TTC549 (cell line): Measurements from ENCODE around the gene SEC63.
"Not testable (repeated sequence)": the region's sequence is repeated elsewhere in the genome, so short reads cannot be mapped to it uniquely, and the experiment has no call there.

ENCODE experiments used
- FAIRE-seq: peaks from 2 replicates; lab custom pipeline; 2012; peaks lifted over from hg19 to GRCh38; lab: Jason Lieb, UNC

SEC63 gene

GRCh38 chr6:107860963-107861362, 97.0 kb downstream of the SEC63 start:
- not testable (repeated sequence) for FAIRE-seq

- not testable (repeated sequence) for FAIRE-seq
These were observed 97.9 kb downstream of the SEC63 start for GRCh38 chr6:107860144-107860543.

GRCh38 chr6:107853230-107853629, 104.8 kb downstream of the SEC63 start:
- FAIRE-seq: no peak

GRCh38 chr6:107849325-107849724, 108.7 kb downstream of the SEC63 start:
- no peak for FAIRE-seq

GRCh38 chr6:107847844-107848802, 109.9 kb downstream of the SEC63 start:
- FAIRE-seq: no peak

GRCh38 chr6:107846262-107846795, 111.7 kb downstream of the SEC63 start:
- FAIRE-seq: no peak

GRCh38 chr6:107845777-107846176, 112.2 kb downstream of the SEC63 start:
- no peak for FAIRE-seq

GRCh38 chr6:107843400-107843799, 114.6 kb downstream of the SEC63 start:
- no peak for FAIRE-seq

GRCh38 chr6:107841275-107841670, 116.7 kb downstream of the SEC63 start:
- no peak for FAIRE-seq

- no peak for FAIRE-seq
These were observed 117.3 kb downstream of the SEC63 start for GRCh38 chr6:107840636-107841274.

- no peak for FAIRE-seq
These were observed 124.9 kb downstream of the SEC63 start for GRCh38 chr6:107833136-107833535.

GRCh38 chr6:107832151-107833056, 125.6 kb downstream of the SEC63 start:
- no peak for FAIRE-seq

GRCh38 chr6:107830060-107830459, 127.9 kb downstream of the SEC63 start:
- no peak for FAIRE-seq

GRCh38 chr6:107827541-107827940, 130.5 kb downstream of the SEC63 start:
- no peak for FAIRE-seq

- FAIRE-seq: no peak
These were observed 134.9 kb downstream of the SEC63 start for GRCh38 chr6:107823047-107823557.

- FAIRE-seq: no peak
These were observed 135.6 kb downstream of the SEC63 start for GRCh38 chr6:107822176-107823046.

GRCh38 chr6:107821591-107821990, 136.4 kb downstream of the SEC63 start:
- FAIRE-seq: no peak

- no peak for FAIRE-seq
These were observed 137.4 kb downstream of the SEC63 start for GRCh38 chr6:107820338-107821261.

GRCh38 chr6:107819964-107820337, 138.1 kb downstream of the SEC63 start:
- no peak for FAIRE-seq

- no peak for FAIRE-seq
These were observed 138.8 kb downstream of the SEC63 start for GRCh38 chr6:107819217-107819616.
